HG02623 (cell line): Measurements from ENCODE around the gene LYPD1.

Source experiments
- ATAC-seq: cut with Tn5 transposase; IDR thresholded peaks from one replicate; pipeline ENCODE4 v1.9.1; 2021; ENCODE audit warnings: moderate library complexity; ENCODE audit not compliant: unreplicated experiment

LYPD1 gene

DNA sequence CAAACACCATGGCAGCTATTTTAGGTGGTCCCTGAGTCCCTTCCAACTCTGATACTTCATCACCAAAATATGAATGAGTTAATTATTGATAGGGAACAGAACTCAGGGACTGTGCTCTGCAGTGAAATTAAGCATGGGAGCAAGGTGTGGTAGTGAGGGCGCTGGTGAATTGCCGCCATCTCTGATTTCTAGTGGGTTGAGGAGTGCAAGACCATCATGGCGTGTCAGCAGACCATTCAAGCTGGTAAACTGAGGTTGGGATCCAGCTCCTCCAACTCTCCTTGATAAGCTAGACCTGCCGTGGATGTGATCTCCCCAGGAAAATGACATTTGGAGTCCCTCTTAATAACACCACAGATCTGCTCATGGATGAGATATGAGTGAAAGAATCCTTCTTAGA lies 70.4 kb downstream of the LYPD1 start:
- no peak for ATAC-seq

- no peak for ATAC-seq
Measured at GRCh38 chr2:132598536-132598935, 71.5 kb downstream of the LYPD1 start.

- ATAC-seq: no peak
Measured at GRCh38 chr2:132597831-132598230, 72.2 kb downstream of the LYPD1 start.

DNA sequence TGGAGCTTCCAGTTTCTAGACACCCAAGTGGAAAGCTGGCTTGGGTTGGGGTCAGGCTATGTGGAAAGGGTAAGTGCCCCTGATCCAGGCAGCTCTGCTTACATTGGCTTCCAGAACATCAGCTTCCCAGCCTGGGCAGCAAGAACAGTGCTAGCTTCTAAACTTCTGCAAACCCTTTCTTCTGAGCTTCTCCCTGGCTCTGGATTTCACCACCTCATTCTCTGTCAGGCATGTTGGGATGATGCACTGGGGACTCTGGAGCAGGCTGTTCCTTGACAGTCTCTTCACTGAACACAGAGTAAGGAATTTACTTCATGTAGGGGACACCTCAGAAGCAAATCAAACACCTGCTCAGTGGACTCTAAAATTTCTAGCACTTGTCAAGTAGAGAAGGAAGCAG lies 72.8 kb downstream of the LYPD1 start:
- ATAC-seq: no peak

- no peak for ATAC-seq
Measured at GRCh38 chr2:132595693-132596092, 74.3 kb downstream of the LYPD1 start.

DNA sequence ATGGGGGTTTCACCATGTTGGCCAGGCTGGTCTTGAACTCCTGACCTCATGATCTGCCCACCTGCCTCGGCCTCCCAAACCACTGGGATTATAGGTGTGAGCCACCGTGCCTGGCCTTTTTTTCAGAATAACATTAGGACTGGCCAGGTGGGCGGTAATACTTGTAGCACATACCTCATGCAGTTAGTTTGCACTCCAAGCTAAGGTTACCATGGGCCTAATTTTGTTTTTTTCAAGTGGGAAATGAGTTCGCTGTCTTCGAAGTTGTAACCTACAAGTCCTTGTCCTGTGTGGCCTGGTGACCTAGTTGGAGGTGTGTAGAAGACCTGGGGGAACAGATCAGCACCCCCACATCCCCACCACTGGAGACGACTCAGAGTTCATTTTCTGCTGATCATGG lies 74.8 kb downstream of the LYPD1 start:
- no peak for ATAC-seq
